HepG2 (cell line): Measurements from ENCODE around the gene SPNS2. TPM values are rescaled to one million over a fixed set of nuclear protein-coding genes. Genes with fewer than 3 reads are reported as not detected.
A peak's percentile ranks its signal among the peaks of the same experiment; 100 is the strongest.

ENCODE experiments used
- ATAC-seq: fragments of 200-7000 bp; cut with Tn5 transposase; 3 replicates; pipeline ENCODE4 v1.9.1; 2020; ENCODE audit warnings: mild to moderate bottlenecking, moderate library complexity
- BruUV-seq: library from RNA; stranded (reverse); fragments of 400-500 nt; replicated peaks from 2 replicates; lab custom pipeline; 2021; lab: Mats Ljungman, UMichigan
- CTCF ChIA-PET: fragments of 300-600 bp; formaldehyde crosslinking; extraction: SDS; loops from one replicate; lab custom pipeline; 2021; ENCODE audit warnings: low total read pairs, inconsistent platforms, low intra/inter-chr PET ratio; lab: Yijun Ruan, JAX
- POLR2A ChIA-PET: fragments of 350-600 bp; sonication (Branson Sonifier 250); formaldehyde crosslinking; loops from one replicate; lab custom pipeline; 2020; ENCODE audit warnings: antibody characterized with exemption, inconsistent platforms; lab: Yijun Ruan, JAX
- DNase-seq: peaks from one replicate; pipeline ENCODE4 v3.0.0-alpha.2; 2015; ENCODE audit warnings: low spot score
- FAIRE-seq: peaks from 3 replicates; lab custom pipeline; 2011; peaks lifted over from hg19 to GRCh38; lab: Jason Lieb, UNC
- H2AFZ ChIP-seq: one replicate; pipeline ENCODE4 v1.6.1; 2011; ENCODE audit warnings: low read length, inconsistent platforms
- H3K27ac ChIP-seq: fragments of 300-600 bp; 3 replicates; pipeline ENCODE4 v1.8.0; 2011; ENCODE audit warnings: mixed run types, mild to moderate bottlenecking, mixed read lengths, low read length, inconsistent platforms; ENCODE audit not compliant: insufficient read depth; ENCODE audit errors: extremely low read length
- H3K27me3 ChIP-seq, 2 experiments: fragments of 200-600 bp in 1 of 2; 2 replicates in 1 of 2; 3 replicates in 1 of 2; pipeline versions ENCODE4 v1.6.0 to v1.8.0; 2011; ENCODE audit warnings: low read length in 2 of 2, mild to moderate bottlenecking in 2 of 2, moderate library complexity in 2 of 2, inconsistent platforms in 1 of 2; ENCODE audit not compliant: insufficient read depth in 2 of 2, control insufficient read depth in 1 of 2
- H3K36me3 ChIP-seq, 2 experiments: fragments of 200-600 bp in 1 of 2; replicated peaks in 1 of 2; 2 replicates in 1 of 2; 3 replicates in 1 of 2; pipeline versions ENCODE4 v1.5.1 to v1.8.0; 2011; ENCODE audit warnings: low read length in 2 of 2, inconsistent platforms in 1 of 2; ENCODE audit not compliant: insufficient read depth in 2 of 2, control insufficient read depth in 1 of 2
- H3K4me1 ChIP-seq: 2 replicates; pipeline ENCODE4 v1.5.1; 2012; ENCODE audit warnings: low read length, inconsistent platforms; ENCODE audit not compliant: insufficient read depth
- H3K4me2 ChIP-seq: 2 replicates; pipeline ENCODE4 v1.6.0; 2011; ENCODE audit warnings: low read depth, low read length, inconsistent platforms
- H3K4me3 ChIP-seq, 3 experiments: fragments of 200-600 bp in 1 of 3; sonication (generic), shearing (Covaris generic) in 1 of 3; replicated peaks in 1 of 3; 2 replicates each; pipeline ENCODE4 v1.5.1; 2011 to 2016; ENCODE audit warnings: low read length in 3 of 3, inconsistent platforms in 2 of 3, low read depth in 2 of 3, mild to moderate bottlenecking in 2 of 3, control low read depth in 1 of 3, mixed read lengths in 1 of 3; ENCODE audit not compliant: insufficient read depth in 1 of 3
- H3K79me2 ChIP-seq: one replicate; pipeline ENCODE4 v1.6.1; 2011; ENCODE audit warnings: low read length, inconsistent platforms; ENCODE audit not compliant: insufficient read depth
- H3K9ac ChIP-seq: 2 replicates; pipeline ENCODE4 v1.6.0; 2011; ENCODE audit warnings: mild to moderate bottlenecking, low read depth, low read length, inconsistent platforms; ENCODE audit not compliant: insufficient read depth
- H3K9me3 ChIP-seq: 2 replicates; pipeline ENCODE4 v1.5.1; 2012; ENCODE audit warnings: mild to moderate bottlenecking, low read length
- H4K20me1 ChIP-seq: 2 replicates; pipeline ENCODE4 v1.6.0; 2011; ENCODE audit warnings: inconsistent platforms, mild to moderate bottlenecking, low read length, moderate library complexity; ENCODE audit not compliant: insufficient read depth
- HMGA1 ChIP-seq: sonication (generic); formaldehyde crosslinking; conservative IDR thresholded peaks from 2 replicates; pipeline ENCODE4 v1.4.0; 2020; ENCODE audit warnings: missing genetic modification reagents
- HNRNPL ChIP-seq: fragments of 200-400 bp; formaldehyde crosslinking; IDR thresholded peaks from 2 replicates; pipeline ENCODE4 v1.6.1; 2017; ENCODE audit warnings: mild to moderate bottlenecking, low read depth, low read length
- NR2F6 ChIP-seq, 2 experiments: IDR thresholded peaks; 2 replicates each; pipeline ENCODE4 v1.6.1; 2016; ENCODE audit warnings: antibody characterized with exemption in 1 of 2, mild to moderate bottlenecking in 1 of 2
- PAXIP1 ChIP-seq: sonication (generic); formaldehyde crosslinking; conservative IDR thresholded peaks from 2 replicates; pipeline ENCODE4 v1.4.0; 2020; ENCODE audit warnings: mild to moderate bottlenecking, missing genetic modification reagents, moderate library complexity
- PHF21A ChIP-seq: sonication (generic); formaldehyde crosslinking; IDR thresholded peaks from 2 replicates; pipeline ENCODE4 v1.5.0; 2020; ENCODE audit warnings: mild to moderate bottlenecking, missing genetic modification reagents
- U2AF1 ChIP-seq: fragments of 200-400 bp; formaldehyde crosslinking; optimal IDR thresholded peaks from 2 replicates; pipeline ENCODE3; 2017; ENCODE audit warnings: mild to moderate bottlenecking, low read depth, low read length
- ZBTB7B ChIP-seq: sonication (generic); formaldehyde crosslinking; IDR thresholded peaks from 2 replicates; pipeline ENCODE4 v1.4.0; 2020; ENCODE audit warnings: missing genetic modification reagents
- ZNF143 ChIP-seq: sonication (generic); formaldehyde crosslinking; IDR thresholded peaks from 2 replicates; pipeline ENCODE4 v1.4.0; 2020; ENCODE audit warnings: missing genetic modification reagents
- ZNF276 ChIP-seq: sonication (generic); formaldehyde crosslinking; IDR thresholded peaks from 2 replicates; pipeline ENCODE4 v1.4.0; 2020; ENCODE audit warnings: mild to moderate bottlenecking, low read depth, missing genetic modification reagents
- WGBS: methylation state at CpG from one replicate; pipeline ENCODE4 v1.1.6; 2017; ENCODE audit warnings: low lambda C conversion rate; 5-methylcytosine and 5-hydroxymethylcytosine counted together
- in situ Hi-C: cut with HindIII; loops from 2 replicates; pipeline ENCODE4 v1.10.0; 2017; ENCODE audit warnings: low pct_unique_long_range_greater_than_20kb; ENCODE audit not compliant: extremely low pct_ligation_motif_present
- intact Hi-C: fragments of 100-400 bp; cut with micrococcal nuclease; formaldehyde crosslinking; loops from one replicate; pipeline ENCODE4 v1.10.0; 2022; ENCODE audit not compliant: unreplicated experiment
- polyA plus RNA-seq, 8 experiments: library from polyadenylated mRNA; depleted of rRNA in 3 of 8; stranded (reverse) in 7 of 8; unstranded in 1 of 8; fragments of >200 nt; fragmentation: Illumina TruSeq in 4 of 8; extraction: Trizol in 4 of 8; gene quantifications; 2 replicates each; pipeline versions ENCODE4 v1.2.1 to v1.2.3, GENCODE V29; 2011 to 2016; ENCODE audit warnings: low read depth in 4 of 8, missing spikeins in 1 of 8, mixed read lengths in 1 of 8; ENCODE audit not compliant: insufficient read depth in 1 of 8
- total RNA-seq, 5 experiments: library from RNA; depleted of rRNA; stranded (reverse); fragments of >200 nt; fragmentation: Illumina TruSeq; extraction: Trizol; gene quantifications; 2 replicates each; pipeline ENCODE4 v1.2.3, GENCODE V29; 2016; ENCODE audit warnings: low read depth in 1 of 5
- TF ChIP-seq, protein P1 (sequence below): sonication (generic); formaldehyde crosslinking; IDR thresholded peaks from 2 replicates; pipeline ENCODE4 v1.4.0; 2020; ENCODE audit warnings: missing genetic modification reagents
- TF ChIP-seq, protein P2 (sequence below): sonication (generic); formaldehyde crosslinking; IDR thresholded peaks from 2 replicates; pipeline ENCODE4 v1.5.0; 2020; ENCODE audit warnings: mild to moderate bottlenecking, missing genetic modification reagents

Gene SPNS2
- total and polyA plus RNA-seq, 2 of the 13 experiments (the other 11 are each of a cell fraction or from before 2014, with no cell fraction given), result 0.01 TPM; not detected in 1

- Histone ChIP-seq H3K9ac (peak overlapping the region; percentile 67), H2AFZ (peak overlapping the region; percentile 68), H3K4me3 (peak overlapping the region; percentile 19 to 67 (median 56)), H3K79me2 (no peaks in the 10 kb centered on the region), H3K9me3 (no peaks in the 10 kb centered on the region), H3K4me2 (peak overlapping the region; percentile 80), H3K36me3 (no peaks in the 10 kb centered on the region), H3K27ac (peak overlapping the region; percentile 33), H3K27me3 (peaks cover 2 to 17% of the 10 kb centered on the region in 2 experiments; a peak in 3 of 5 replicates), H3K4me1 (peaks cover 72% of the 10 kb centered on the region), H4K20me1 (no peaks in the 10 kb centered on the region)
- ChIA-PET CTCF (no interaction called here), POLR2A (interaction anchor here (0.6 to 3.2 kb wide), 8 partner anchors 10 to 390 kb away, joined by 3 to 21 read pairs (median 4); partner anchors contain the start of genes ARRB2, GGT6, MYBBP1A and SPAG7)
- WGBS, result 39% methylated on average over 6 of the region's 8 CpGs
- TF ChIP-seq ZBTB7B (CRISPR knock-in tag), result 0 out of 2 replicates have a peak, but pooled peaks have one; percentile 37
- no peak for TF ChIP-seq ZNF276 (CRISPR knock-in tag)
- TF ChIP-seq HNRNPL, result 0 out of 2 replicates have a peak, but pooled peaks have one; percentile 4
- peak; percentile 53; the same call in 1 of the 2 replicates for TF ChIP-seq ZNF143 (CRISPR knock-in tag)
- peak; percentile 51; the same call in 1 of the 2 replicates for TF ChIP-seq PHF21A (CRISPR knock-in tag)
- peak; percentile 36 for TF ChIP-seq U2AF1
- TF ChIP-seq HMGA1 (CRISPR knock-in tag), result no peak
- TF ChIP-seq PAXIP1 (CRISPR knock-in tag), result 0 out of 2 replicates have a peak, but pooled peaks have one; percentile 4
- TF ChIP-seq, protein P1, sequence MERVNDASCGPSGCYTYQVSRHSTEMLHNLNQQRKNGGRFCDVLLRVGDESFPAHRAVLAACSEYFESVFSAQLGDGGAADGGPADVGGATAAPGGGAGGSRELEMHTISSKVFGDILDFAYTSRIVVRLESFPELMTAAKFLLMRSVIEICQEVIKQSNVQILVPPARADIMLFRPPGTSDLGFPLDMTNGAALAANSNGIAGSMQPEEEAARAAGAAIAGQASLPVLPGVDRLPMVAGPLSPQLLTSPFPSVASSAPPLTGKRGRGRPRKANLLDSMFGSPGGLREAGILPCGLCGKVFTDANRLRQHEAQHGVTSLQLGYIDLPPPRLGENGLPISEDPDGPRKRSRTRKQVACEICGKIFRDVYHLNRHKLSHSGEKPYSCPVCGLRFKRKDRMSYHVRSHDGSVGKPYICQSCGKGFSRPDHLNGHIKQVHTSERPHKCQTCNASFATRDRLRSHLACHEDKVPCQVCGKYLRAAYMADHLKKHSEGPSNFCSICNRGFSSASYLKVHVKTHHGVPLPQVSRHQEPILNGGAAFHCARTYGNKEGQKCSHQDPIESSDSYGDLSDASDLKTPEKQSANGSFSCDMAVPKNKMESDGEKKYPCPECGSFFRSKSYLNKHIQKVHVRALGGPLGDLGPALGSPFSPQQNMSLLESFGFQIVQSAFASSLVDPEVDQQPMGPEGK (CRISPR knock-in tag), result peak; percentile 88
- peak; percentile 21; the same call in 1 of the 2 replicates for TF ChIP-seq NR2F6 (IDR thresholded peaks at IDR 0.05)
- no peak for TF ChIP-seq NR2F6 (CRISPR knock-in tag; IDR thresholded peaks at IDR 0.05)
- TF ChIP-seq, protein P2, sequence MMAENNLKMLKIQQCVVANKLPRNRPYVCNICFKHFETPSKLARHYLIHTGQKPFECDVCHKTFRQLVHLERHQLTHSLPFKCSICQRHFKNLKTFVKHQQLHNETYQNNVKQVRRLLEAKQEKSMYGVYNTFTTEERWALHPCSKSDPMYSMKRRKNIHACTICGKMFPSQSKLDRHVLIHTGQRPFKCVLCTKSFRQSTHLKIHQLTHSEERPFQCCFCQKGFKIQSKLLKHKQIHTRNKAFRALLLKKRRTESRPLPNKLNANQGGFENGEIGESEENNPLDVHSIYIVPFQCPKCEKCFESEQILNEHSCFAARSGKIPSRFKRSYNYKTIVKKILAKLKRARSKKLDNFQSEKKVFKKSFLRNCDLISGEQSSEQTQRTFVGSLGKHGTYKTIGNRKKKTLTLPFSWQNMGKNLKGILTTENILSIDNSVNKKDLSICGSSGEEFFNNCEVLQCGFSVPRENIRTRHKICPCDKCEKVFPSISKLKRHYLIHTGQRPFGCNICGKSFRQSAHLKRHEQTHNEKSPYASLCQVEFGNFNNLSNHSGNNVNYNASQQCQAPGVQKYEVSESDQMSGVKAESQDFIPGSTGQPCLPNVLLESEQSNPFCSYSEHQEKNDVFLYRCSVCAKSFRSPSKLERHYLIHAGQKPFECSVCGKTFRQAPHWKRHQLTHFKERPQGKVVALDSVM, result peak; percentile 86
- peak; percentile 47 for DNase-seq
- in situ Hi-C loops (no loop called here), intact Hi-C loops (no loop called here)
- peak; percentile 11; the same call in 2 of the 3 replicates for ATAC-seq
- no peak for FAIRE-seq
- BruUV-seq, result no TSS peak
Observed at GRCh38 chr17:4577386-4577993, 78.8 kb downstream of the SPNS2 start.
